H9 (cell line): ENCODE data around the gene DTYMK. TPM values are rescaled to one million over a fixed set of nuclear protein-coding genes. Genes with fewer than 3 reads are reported as not detected.

Experiments
- DNase-seq: peaks from one replicate; pipeline ENCODE4 v3.0.0-alpha.2; 2017
- H2AFZ ChIP-seq: one replicate; pipeline ENCODE4 v1.6.1; 2013; ENCODE audit warnings: mild to moderate bottlenecking, low read length, control low read depth, moderate library complexity
- H2AK5ac ChIP-seq: 2 replicates; pipeline ENCODE4 v1.6.1; 2013; ENCODE audit warnings: low read length, control low read depth, mixed read lengths; ENCODE audit not compliant: insufficient read length
- H2BK120ac ChIP-seq: one replicate; pipeline ENCODE4 v1.6.1; 2013; ENCODE audit warnings: low read depth, mild to moderate bottlenecking, low read length, control low read depth, inconsistent platforms; ENCODE audit not compliant: poor library complexity, severe bottlenecking
- H2BK12ac ChIP-seq: 2 replicates; pipeline ENCODE4 v1.6.1; 2013; ENCODE audit warnings: low read length, control low read depth, mixed read lengths, low read depth; ENCODE audit not compliant: insufficient read length
- H2BK15ac ChIP-seq: 2 replicates; pipeline ENCODE4 v1.6.1; 2013; ENCODE audit warnings: low read depth, low read length, control low read depth
- H2BK20ac ChIP-seq: one replicate; pipeline ENCODE4 v1.6.1; 2013; ENCODE audit warnings: low read depth, mild to moderate bottlenecking, low read length, control low read depth, inconsistent platforms; ENCODE audit not compliant: poor library complexity, severe bottlenecking
- H2BK5ac ChIP-seq: 2 replicates; pipeline ENCODE4 v1.6.1; 2013; ENCODE audit warnings: low read length, control low read depth, mixed read lengths; ENCODE audit not compliant: insufficient read length
- H3K14ac ChIP-seq: 2 replicates; pipeline ENCODE4 v1.6.1; 2013; ENCODE audit warnings: low read length, control low read depth; ENCODE audit not compliant: insufficient read depth
- H3K18ac ChIP-seq: 2 replicates; pipeline ENCODE4 v1.6.1; 2013; ENCODE audit warnings: low read depth, mild to moderate bottlenecking, mixed read lengths, low read length, control low read depth; ENCODE audit not compliant: insufficient read length
- H3K23ac ChIP-seq: 2 replicates; pipeline ENCODE4 v1.6.1; 2013; ENCODE audit warnings: low read length, control low read depth, mixed read lengths, low read depth; ENCODE audit not compliant: insufficient read length
- H3K23me2 ChIP-seq: 2 replicates; pipeline ENCODE4 v1.6.1; 2013; ENCODE audit warnings: low read depth, mild to moderate bottlenecking, mixed read lengths, low read length, control low read depth; ENCODE audit not compliant: insufficient read length, poor library complexity, severe bottlenecking
- H3K27ac ChIP-seq: 2 replicates; pipeline ENCODE4 v1.5.1; 2013; ENCODE audit warnings: low read length, control low read depth, mixed read lengths, low read depth; ENCODE audit not compliant: insufficient read length
- H3K27me3 ChIP-seq: 2 replicates; pipeline ENCODE4 v1.6.1; 2013; ENCODE audit warnings: low read length, control low read depth, inconsistent platforms; ENCODE audit not compliant: insufficient read depth
- H3K4ac ChIP-seq: 2 replicates; pipeline ENCODE4 v1.6.1; 2013; ENCODE audit warnings: low read depth, mild to moderate bottlenecking, control low read depth, inconsistent platforms, low read length, moderate library complexity
- H3K4me1 ChIP-seq: 2 replicates; pipeline ENCODE4 v1.6.1; 2013; ENCODE audit warnings: low read length, control low read depth, inconsistent platforms; ENCODE audit not compliant: insufficient read depth
- H3K4me2 ChIP-seq: 2 replicates; pipeline ENCODE4 v1.6.1; 2013; ENCODE audit warnings: low read length, control low read depth, mixed read lengths; ENCODE audit not compliant: insufficient read length, insufficient read depth
- H3K56ac ChIP-seq: 2 replicates; pipeline ENCODE4 v1.6.1; 2013; ENCODE audit warnings: low read depth, mild to moderate bottlenecking, mixed read lengths, low read length, control low read depth; ENCODE audit not compliant: insufficient read length
- H3K79me1 ChIP-seq: 2 replicates; pipeline ENCODE4 v1.6.1; 2013; ENCODE audit warnings: low read depth, mild to moderate bottlenecking, moderate library complexity, low read length, control low read depth, inconsistent platforms; ENCODE audit not compliant: insufficient read depth, poor library complexity, severe bottlenecking
- H3K79me2 ChIP-seq: 2 replicates; pipeline ENCODE4 v1.6.1; 2013; ENCODE audit warnings: low read length, control low read depth, inconsistent platforms; ENCODE audit not compliant: insufficient read depth
- H3K9ac ChIP-seq: 2 replicates; pipeline ENCODE4 v1.6.1; 2013; ENCODE audit warnings: low read length, control low read depth, mixed read lengths; ENCODE audit not compliant: insufficient read length; ENCODE audit errors: extremely low read depth
- H3K9me3 ChIP-seq: one replicate; pipeline ENCODE4 v1.6.1; 2013; ENCODE audit warnings: low read depth, low read length, inconsistent platforms; ENCODE audit not compliant: control insufficient read depth
- H3T11ph ChIP-seq: one replicate; pipeline ENCODE4 v1.6.1; 2013; ENCODE audit warnings: mild to moderate bottlenecking, low read length, control low read depth, inconsistent platforms
- H4K20me1 ChIP-seq: one replicate; pipeline ENCODE4 v1.6.1; 2013; ENCODE audit not compliant: control insufficient read depth, insufficient read length, insufficient read depth
- H4K5ac ChIP-seq: 2 replicates; pipeline ENCODE4 v1.6.1; 2013; ENCODE audit warnings: low read depth, mild to moderate bottlenecking, mixed read lengths, low read length, control low read depth; ENCODE audit not compliant: insufficient read length
- H4K8ac ChIP-seq: replicated peaks from 2 replicates; pipeline ENCODE4 v1.6.1; 2013; ENCODE audit warnings: low read length, control low read depth, mixed read lengths, low read depth; ENCODE audit not compliant: insufficient read length
- H4K91ac ChIP-seq: 2 replicates; pipeline ENCODE4 v1.6.1; 2013; ENCODE audit warnings: low read depth, mild to moderate bottlenecking, moderate library complexity, mixed read lengths, low read length, control low read depth; ENCODE audit not compliant: insufficient read length
- H3K27ac Mint-ChIP-seq, 3 experiments: 2 replicates in 2 of 3; 3 replicates in 1 of 3; pipeline ENCODE4 v1.8.0; 2020 to 2021; ENCODE audit warnings: mixed read lengths in 3 of 3, mild to moderate bottlenecking in 1 of 3, moderate library complexity in 1 of 3
- H3K27me3 Mint-ChIP-seq: 2 replicates; pipeline ENCODE4 v1.8.0; 2021; ENCODE audit warnings: low read depth, mild to moderate bottlenecking, moderate library complexity, mixed read lengths
- H3K36me3 Mint-ChIP-seq, 3 experiments: 2 replicates in 2 of 3; 3 replicates in 1 of 3; pipeline ENCODE4 v1.8.0; 2020 to 2021; ENCODE audit warnings: low read depth in 3 of 3, mixed read lengths in 3 of 3; ENCODE audit not compliant: insufficient read depth in 1 of 3
- H3K4me1 Mint-ChIP-seq, 2 experiments: 2 replicates each; pipeline ENCODE4 v1.8.0; 2020; ENCODE audit warnings: mixed read lengths in 2 of 2
- H3K4me3 Mint-ChIP-seq, 2 experiments: 2 replicates in 1 of 2; 3 replicates in 1 of 2; pipeline ENCODE4 v1.8.0; 2020 to 2021; ENCODE audit warnings: mild to moderate bottlenecking in 2 of 2, mixed read lengths in 2 of 2, moderate library complexity in 1 of 2
- H3K9me3 Mint-ChIP-seq, 2 experiments: 2 replicates in 1 of 2; 3 replicates in 1 of 2; pipeline ENCODE4 v1.8.0; 2020; ENCODE audit warnings: mild to moderate bottlenecking in 2 of 2, mixed read lengths in 2 of 2, moderate library complexity in 1 of 2
- CTCF ChIP-seq: fragments of 200-600 bp; sonication (generic); conservative IDR thresholded peaks from 3 replicates; pipeline ENCODE4 v1.8.0; 2021; ENCODE audit warnings: antibody characterized with exemption, mild to moderate bottlenecking
- WGBS: extraction: QIAGEN DNeasy Blood & Tissue Kit; methylation state at CpG from one replicate; pipeline ENCODE4 v1.1.7; 2013; ENCODE audit warnings: missing lambda C conversion rate, low lambda C conversion rate, mixed read lengths; ENCODE audit not compliant: insufficient read length; ENCODE audit errors: extremely low coverage; 5-methylcytosine and 5-hydroxymethylcytosine counted together
- total RNA-seq: library from RNA; stranded (reverse); gene quantifications from 2 replicates; pipeline ENCODE4 v1.2.1, GENCODE V29; 2021

The DTYMK gene
- total RNA-seq, 1 experiment from 2014 or later, result 76.0 TPM

GRCh38 chr2:241676665-241677064, 9.9 kb downstream of the DTYMK start:
- no peak overlapping the region; a peak in 1 of 5 replicates for H3K4me3 Mint-ChIP-seq
- no peak overlapping the region; a peak in 1 of 7 replicates for H3K27ac Mint-ChIP-seq
- Histone ChIP-seq H3K27ac (no peak overlapping the region), H4K91ac (no peak overlapping the region), H3K9ac (no peak overlapping the region), H2AFZ (no peak overlapping the region), H3T11ph (no peak overlapping the region), H3K4me2 (no peak overlapping the region), H3K23ac (no peak overlapping the region), H2BK120ac (no peak overlapping the region), H4K5ac (no peak overlapping the region), H4K8ac (no peak overlapping the region), H2BK5ac (no peak overlapping the region), H2BK15ac (no peak overlapping the region), H3K27me3 (no peaks in the 10 kb centered on the region), H4K20me1 (no peaks in the 10 kb centered on the region), H3K14ac (no peak overlapping the region), H2BK20ac (no peak overlapping the region), H3K9me3 (no peaks in the 10 kb centered on the region), H3K18ac (no peak overlapping the region), H3K23me2 (no peaks in the 10 kb centered on the region), H3K56ac (no peak overlapping the region), H3K4ac (no peak overlapping the region), H3K79me2 (no peaks in the 10 kb centered on the region), H3K4me1 (no peaks in the 10 kb centered on the region), H2AK5ac (no peak overlapping the region), H3K79me1 (no peaks in the 10 kb centered on the region), H2BK12ac (no peak overlapping the region)
- TF ChIP-seq CTCF, result no peak
- no peaks in the 10 kb centered on the region for H3K9me3 Mint-ChIP-seq
- DNase-seq, result no peak
- H3K36me3 Mint-ChIP-seq, result peaks cover 23 to 79% (median 62%) of the 10 kb centered on the region in 3 experiments
- H3K4me1 Mint-ChIP-seq, result peaks cover 0 to 2% of the 10 kb centered on the region in 2 experiments; a peak in 2 of 4 replicates
- H3K27me3 Mint-ChIP-seq, result no peaks in the 10 kb centered on the region
- no CpG with 5 or more reads among the region's 17 CpGs for WGBS
